ENCODE results near the gene STAC3. TPM values are rescaled to one million over a fixed set of nuclear protein-coding genes. Genes with fewer than 3 reads are reported as not detected.

Gene STAC3
- total and polyA plus RNA-seq, 9 of the 15 experiments (the other 6 are each of a cell fraction or from before 2014, with no cell fraction given), result 0.45 to 6.4 (median 3.3) TPM

DNA sequence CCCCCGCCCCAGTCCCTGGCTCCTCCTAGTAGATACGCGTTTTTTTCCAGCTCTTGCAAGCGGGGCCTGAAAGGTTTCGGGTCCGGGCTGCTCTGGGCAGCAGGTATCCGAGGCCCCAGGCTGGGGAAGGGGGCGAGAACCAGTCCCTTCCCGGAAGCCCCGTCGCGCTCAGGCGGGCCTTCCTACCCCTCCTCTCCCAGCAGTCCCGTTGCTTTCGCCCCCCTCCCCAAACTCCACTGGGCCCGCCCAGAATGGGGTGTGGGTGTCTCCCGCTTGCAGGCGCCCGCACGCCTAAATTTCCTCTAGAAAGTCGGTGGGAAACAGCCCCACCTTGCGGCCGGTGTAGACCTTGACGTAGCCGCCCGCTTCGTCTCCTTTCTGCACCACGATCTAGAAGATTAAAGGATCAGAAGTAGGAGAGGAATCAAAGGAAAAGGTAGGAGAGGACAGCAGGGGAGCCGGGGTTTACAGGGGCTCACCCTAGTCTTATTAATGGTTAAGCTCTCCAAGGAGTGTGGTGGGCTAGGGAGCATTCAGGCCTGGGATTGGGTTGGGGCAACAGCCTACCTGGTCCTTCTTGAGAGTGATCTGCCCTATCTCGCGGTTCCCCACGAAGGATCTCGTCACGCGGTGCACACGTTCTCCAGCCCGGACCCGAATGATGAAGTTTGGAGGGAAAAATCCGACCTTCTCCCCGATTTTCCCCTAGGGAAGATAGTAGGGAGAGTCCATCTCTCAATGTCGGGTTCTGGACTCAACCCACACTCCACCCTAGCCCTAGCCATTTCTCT, 7.3 kb downstream of the STAC3 start (continued):
- TF ChIP-seq BHLHE40 (IDR thresholded peaks at IDR 0.05; ENCODE audit: low read length) (peak; percentile 9; the same call in 1 of the 2 replicates), CTBP1 (IDR thresholded peaks at IDR 0.05; ENCODE audit: borderline replicate concordance) (no peak; the same call in 1 of the 2 replicates), SRF (CRISPR knock-in tag; IDR thresholded peaks at IDR 0.05) (0 out of 4 replicates have a peak, but pooled peaks of 1 of the 2 experiments have one; percentile 18), MEIS2 (IDR thresholded peaks at IDR 0.05; ENCODE audit: partially characterized antibody) (no peak), PURB (CRISPR knock-in tag; IDR thresholded peaks at IDR 0.05; ENCODE audit: low read depth) (no peak), JUN (IDR thresholded peaks at IDR 0.05; ENCODE audit: borderline replicate concordance, low read depth, low read length) (no peak), JUN (CRISPR knock-in tag; IDR thresholded peaks at IDR 0.05; ENCODE audit: borderline replicate concordance) (no peak), ZNF23 (CRISPR knock-in tag; IDR thresholded peaks at IDR 0.05) (no peak), ERF (CRISPR knock-in tag; IDR thresholded peaks at IDR 0.05) (no peak), ELF2 (CRISPR knock-in tag; IDR thresholded peaks at IDR 0.05) (no peak), ZFP1 (CRISPR knock-in tag; IDR thresholded peaks at IDR 0.05) (no peak), SMAD1 (IDR thresholded peaks at IDR 0.05; ENCODE audit: low read depth, low read length, partially characterized antibody) (no peak), CC2D1A (IDR thresholded peaks at IDR 0.05) (no peak), ZNF354B (CRISPR knock-in tag; IDR thresholded peaks at IDR 0.05) (no peak), SMC3 (conservative IDR thresholded peaks at IDR 0.05; ENCODE audit: insufficient read depth, low read depth, low read length) (0 out of 2 replicates have a peak, but pooled peaks have one; percentile 42), HMGN3 (IDR thresholded peaks at IDR 0.05; ENCODE audit: borderline replicate concordance, extremely low read depth, insufficient read length, low read depth, low read length) (peak; percentile 6), ILF3 (IDR thresholded peaks at IDR 0.05; ENCODE audit: borderline replicate concordance) (no peak), ZC3H4 (CRISPR knock-in tag; IDR thresholded peaks at IDR 0.05; ENCODE audit: borderline replicate concordance) (no peak), FOXJ3 (CRISPR knock-in tag; IDR thresholded peaks at IDR 0.05) (no peak), RBM22 (IDR thresholded peaks at IDR 0.05; ENCODE audit: low read depth, low read length, poor library complexity, severe bottlenecking) (no peak), L3MBTL2 (IDR thresholded peaks at IDR 0.05) (0 out of 2 replicates have a peak, but pooled peaks have one; percentile 22)
- TF ChIP-seq, protein P1, sequence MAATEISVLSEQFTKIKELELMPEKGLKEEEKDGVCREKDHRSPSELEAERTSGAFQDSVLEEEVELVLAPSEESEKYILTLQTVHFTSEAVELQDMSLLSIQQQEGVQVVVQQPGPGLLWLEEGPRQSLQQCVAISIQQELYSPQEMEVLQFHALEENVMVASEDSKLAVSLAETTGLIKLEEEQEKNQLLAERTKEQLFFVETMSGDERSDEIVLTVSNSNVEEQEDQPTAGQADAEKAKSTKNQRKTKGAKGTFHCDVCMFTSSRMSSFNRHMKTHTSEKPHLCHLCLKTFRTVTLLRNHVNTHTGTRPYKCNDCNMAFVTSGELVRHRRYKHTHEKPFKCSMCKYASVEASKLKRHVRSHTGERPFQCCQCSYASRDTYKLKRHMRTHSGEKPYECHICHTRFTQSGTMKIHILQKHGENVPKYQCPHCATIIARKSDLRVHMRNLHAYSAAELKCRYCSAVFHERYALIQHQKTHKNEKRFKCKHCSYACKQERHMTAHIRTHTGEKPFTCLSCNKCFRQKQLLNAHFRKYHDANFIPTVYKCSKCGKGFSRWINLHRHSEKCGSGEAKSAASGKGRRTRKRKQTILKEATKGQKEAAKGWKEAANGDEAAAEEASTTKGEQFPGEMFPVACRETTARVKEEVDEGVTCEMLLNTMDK (IDR thresholded peaks at IDR 0.05; ENCODE audit: borderline replicate concordance, insufficient read depth, low read depth, low read length, poor library complexity, severe bottlenecking), result peak; percentile 15
- TF ChIP-seq, protein P2, sequence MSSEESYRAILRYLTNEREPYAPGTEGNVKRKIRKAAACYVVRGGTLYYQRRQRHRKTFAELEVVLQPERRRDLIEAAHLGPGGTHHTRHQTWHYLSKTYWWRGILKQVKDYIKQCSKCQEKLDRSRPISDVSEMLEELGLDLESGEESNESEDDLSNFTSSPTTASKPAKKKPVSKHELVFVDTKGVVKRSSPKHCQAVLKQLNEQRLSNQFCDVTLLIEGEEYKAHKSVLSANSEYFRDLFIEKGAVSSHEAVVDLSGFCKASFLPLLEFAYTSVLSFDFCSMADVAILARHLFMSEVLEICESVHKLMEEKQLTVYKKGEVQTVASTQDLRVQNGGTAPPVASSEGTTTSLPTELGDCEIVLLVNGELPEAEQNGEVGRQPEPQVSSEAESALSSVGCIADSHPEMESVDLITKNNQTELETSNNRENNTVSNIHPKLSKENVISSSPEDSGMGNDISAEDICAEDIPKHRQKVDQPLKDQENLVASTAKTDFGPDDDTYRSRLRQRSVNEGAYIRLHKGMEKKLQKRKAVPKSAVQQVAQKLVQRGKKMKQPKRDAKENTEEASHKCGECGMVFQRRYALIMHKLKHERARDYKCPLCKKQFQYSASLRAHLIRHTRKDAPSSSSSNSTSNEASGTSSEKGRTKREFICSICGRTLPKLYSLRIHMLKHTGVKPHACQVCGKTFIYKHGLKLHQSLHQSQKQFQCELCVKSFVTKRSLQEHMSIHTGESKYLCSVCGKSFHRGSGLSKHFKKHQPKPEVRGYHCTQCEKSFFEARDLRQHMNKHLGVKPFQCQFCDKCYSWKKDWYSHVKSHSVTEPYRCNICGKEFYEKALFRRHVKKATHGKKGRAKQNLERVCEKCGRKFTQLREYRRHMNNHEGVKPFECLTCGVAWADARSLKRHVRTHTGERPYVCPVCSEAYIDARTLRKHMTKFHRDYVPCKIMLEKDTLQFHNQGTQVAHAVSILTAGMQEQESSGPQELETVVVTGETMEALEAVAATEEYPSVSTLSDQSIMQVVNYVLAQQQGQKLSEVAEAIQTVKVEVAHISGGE (CRISPR knock-in tag; IDR thresholded peaks at IDR 0.05), result 0 out of 6 replicates have a peak, but pooled peaks of 1 of the 3 experiments have one; percentile 4
